Left ventricle myocardium inferior (tissue), 1 donor: Measurements from ENCODE around the gene CLPTM1. TPM values are rescaled to one million over a fixed set of nuclear protein-coding genes. Genes with fewer than 3 reads are reported as not detected.

Source experiments
- DNase-seq: peaks from one replicate; pipeline ENCODE4 v3.0.0-alpha.2; 2020
- H3K27ac ChIP-seq: fragments of 200-600 bp; replicated peaks from 2 replicates; pipeline ENCODE4 v1.8.0; 2021
- H3K27me3 ChIP-seq: fragments of 200-600 bp; 2 replicates; pipeline ENCODE4 v1.8.0; 2021; ENCODE audit warnings: low read depth
- H3K36me3 ChIP-seq: fragments of 200-600 bp; 2 replicates; pipeline ENCODE4 v1.8.0; 2021
- H3K4me1 ChIP-seq: fragments of 200-600 bp; 2 replicates; pipeline ENCODE4 v1.8.0; 2021
- H3K4me3 ChIP-seq: fragments of 200-600 bp; 2 replicates; pipeline ENCODE4 v1.8.0; 2021; ENCODE audit warnings: mild to moderate bottlenecking, moderate library complexity
- H3K9me3 ChIP-seq: fragments of 200-600 bp; replicated peaks from 2 replicates; pipeline ENCODE4 v1.8.0; 2021
- intact Hi-C: fragments of 100-400 bp; cut with micrococcal nuclease; formaldehyde crosslinking; loops from one replicate; pipeline ENCODE4 v1.11.0; 2022
- total RNA-seq: library from RNA; stranded (reverse); fragmentation: NEBNext Ultra II Directional; extraction: Animal tissue kit (Norgen Biotek cat#: 25700); gene quantifications from one replicate; pipeline ENCODE4 v1.2.1, GENCODE V29; 2021
- TF ChIP-seq, protein P1 (sequence below): fragments of 200-600 bp; IDR thresholded peaks from 2 replicates; pipeline ENCODE4 v1.8.0; 2021; ENCODE audit warnings: antibody characterized with exemption, mild to moderate bottlenecking, borderline replicate concordance
- donor health status: DM: no; HTN: yes; CAD: no; lungs with severe emphysema.

The CLPTM1 gene
- total RNA-seq, 1 donor from 2014 or later, result 89.3 TPM

DNA sequence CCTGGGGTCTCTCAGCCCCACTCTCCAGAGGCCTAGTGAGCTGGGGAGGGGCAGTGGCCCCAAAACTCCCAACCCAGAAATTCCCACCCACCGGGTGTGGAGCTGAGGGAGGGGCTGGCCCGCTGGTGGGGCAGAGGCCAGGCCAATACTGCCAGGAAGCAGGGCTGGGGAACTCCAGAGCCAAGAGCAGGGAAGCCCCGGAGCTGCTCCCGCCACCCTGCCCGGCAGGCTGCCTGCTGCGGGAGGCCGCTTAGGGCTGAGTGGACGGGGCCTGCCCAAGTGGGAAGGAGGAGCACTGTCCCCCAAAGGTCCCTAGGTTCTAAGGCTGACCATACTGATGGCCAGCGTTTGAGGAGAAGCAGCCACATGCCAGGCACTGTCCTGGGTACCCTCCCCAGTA, 33.1 kb downstream of the CLPTM1 start:
- intact Hi-C loops, result no loop called here
- Histone ChIP-seq H3K9me3 (no peaks in the 10 kb centered on the region), H3K4me3 (no peak overlapping the region), H3K36me3 (peaks cover 98% of the 10 kb centered on the region), H3K4me1 (no peaks in the 10 kb centered on the region), H3K27ac (no peak overlapping the region), H3K27me3 (no peaks in the 10 kb centered on the region)
- no peak for DNase-seq
- TF ChIP-seq, protein P1, sequence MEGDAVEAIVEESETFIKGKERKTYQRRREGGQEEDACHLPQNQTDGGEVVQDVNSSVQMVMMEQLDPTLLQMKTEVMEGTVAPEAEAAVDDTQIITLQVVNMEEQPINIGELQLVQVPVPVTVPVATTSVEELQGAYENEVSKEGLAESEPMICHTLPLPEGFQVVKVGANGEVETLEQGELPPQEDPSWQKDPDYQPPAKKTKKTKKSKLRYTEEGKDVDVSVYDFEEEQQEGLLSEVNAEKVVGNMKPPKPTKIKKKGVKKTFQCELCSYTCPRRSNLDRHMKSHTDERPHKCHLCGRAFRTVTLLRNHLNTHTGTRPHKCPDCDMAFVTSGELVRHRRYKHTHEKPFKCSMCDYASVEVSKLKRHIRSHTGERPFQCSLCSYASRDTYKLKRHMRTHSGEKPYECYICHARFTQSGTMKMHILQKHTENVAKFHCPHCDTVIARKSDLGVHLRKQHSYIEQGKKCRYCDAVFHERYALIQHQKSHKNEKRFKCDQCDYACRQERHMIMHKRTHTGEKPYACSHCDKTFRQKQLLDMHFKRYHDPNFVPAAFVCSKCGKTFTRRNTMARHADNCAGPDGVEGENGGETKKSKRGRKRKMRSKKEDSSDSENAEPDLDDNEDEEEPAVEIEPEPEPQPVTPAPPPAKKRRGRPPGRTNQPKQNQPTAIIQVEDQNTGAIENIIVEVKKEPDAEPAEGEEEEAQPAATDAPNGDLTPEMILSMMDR, result no peak

DNA sequence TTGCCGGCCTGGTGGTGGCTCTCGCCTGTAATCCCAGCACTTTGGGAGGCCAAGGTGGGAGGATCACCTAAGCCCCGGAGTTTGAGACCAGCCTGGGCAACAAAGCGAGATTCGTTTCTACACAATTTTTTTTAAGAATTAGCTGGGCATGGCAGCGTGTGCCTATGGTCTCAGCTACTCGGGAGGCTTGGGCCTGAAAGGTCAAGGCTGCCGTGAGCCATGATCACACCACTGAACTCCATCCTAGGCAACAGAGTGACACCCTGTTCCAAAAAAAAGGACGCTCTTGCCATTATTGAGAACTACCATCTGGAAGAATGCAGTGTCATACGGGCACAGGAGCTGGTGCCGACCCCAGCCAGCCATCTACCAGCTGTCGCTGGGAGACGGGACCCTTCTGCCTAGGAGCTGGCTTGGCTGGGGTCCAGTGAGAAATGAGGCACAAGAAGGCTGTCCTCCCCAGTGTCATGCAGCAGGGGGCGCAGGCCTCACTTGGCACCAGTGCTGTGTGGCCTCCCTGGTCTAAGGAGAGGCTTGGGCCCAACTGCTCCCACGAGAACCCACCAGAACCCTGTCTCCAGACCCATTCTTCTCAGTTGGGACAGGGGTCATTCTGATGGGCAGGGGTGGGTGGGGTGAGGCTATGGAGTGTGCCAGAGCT, 33.8 kb downstream of the CLPTM1 start:
- Histone ChIP-seq H3K27me3 (no peaks in the 10 kb centered on the region), H3K4me3 (no peak overlapping the region), H3K27ac (no peak overlapping the region), H3K9me3 (no peaks in the 10 kb centered on the region), H3K36me3 (peaks cover 97% of the 10 kb centered on the region), H3K4me1 (no peaks in the 10 kb centered on the region)
- TF ChIP-seq, protein P1, result peak; percentile 59
- peak; percentile 40 for DNase-seq
- intact Hi-C loops, result no loop called here

DNA sequence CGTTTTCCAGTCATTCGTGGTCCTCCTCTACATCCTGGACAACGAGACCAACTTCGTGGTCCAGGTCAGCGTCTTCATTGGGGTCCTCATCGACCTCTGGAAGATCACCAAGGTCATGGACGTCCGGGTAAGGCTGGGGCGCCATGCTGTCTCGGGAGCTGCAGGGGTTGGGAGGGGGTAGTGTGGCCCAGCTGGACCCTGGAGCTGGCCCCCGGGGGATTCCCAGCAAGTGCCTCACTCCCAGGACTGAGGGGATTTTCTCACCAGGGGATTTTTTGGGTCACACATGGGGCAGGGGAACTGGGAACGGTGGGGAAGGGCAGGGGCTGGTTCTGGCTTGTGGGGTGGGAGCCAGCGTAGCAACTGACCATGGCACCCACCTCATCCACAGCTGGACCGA, 35.3 kb downstream of the CLPTM1 start:
- TF ChIP-seq, protein P1, result no peak
- Histone ChIP-seq H3K9me3 (no peaks in the 10 kb centered on the region), H3K4me1 (no peaks in the 10 kb centered on the region), H3K36me3 (peaks cover 82% of the 10 kb centered on the region), H3K27ac (no peak overlapping the region), H3K4me3 (no peak overlapping the region), H3K27me3 (no peaks in the 10 kb centered on the region)
- intact Hi-C loops, result no loop called here
- DNase-seq, result no peak

GRCh38 chr19:44990966-44991365, 35.8 kb downstream of the CLPTM1 start:
- H3K36me3 ChIP-seq, result peaks cover 77% of the 10 kb centered on the region
- H3K4me1 ChIP-seq, result no peaks in the 10 kb centered on the region
- H3K27me3 ChIP-seq, result no peaks in the 10 kb centered on the region
- TF ChIP-seq, protein P1, result no peak
- H3K9me3 ChIP-seq, result no peaks in the 10 kb centered on the region
- H3K27ac ChIP-seq, result no peak overlapping the region
- intact Hi-C loops, result no loop called here
- H3K4me3 ChIP-seq, result no peak overlapping the region
- no peak for DNase-seq

GRCh38 chr19:44992336-44993163, 37.4 kb downstream of the CLPTM1 start:
- DNase-seq, result no peak
- H3K9me3 ChIP-seq, result no peaks in the 10 kb centered on the region
- TF ChIP-seq, protein P1, result no peak
- H3K27ac ChIP-seq, result no peak overlapping the region
- no peaks in the 10 kb centered on the region for H3K4me1 ChIP-seq
- intact Hi-C loops, result no loop called here
- H3K36me3 ChIP-seq, result peaks cover 61% of the 10 kb centered on the region
- no peaks in the 10 kb centered on the region for H3K27me3 ChIP-seq
- no peak overlapping the region for H3K4me3 ChIP-seq
